GM12878 (cell line): ENCODE data around the gene WDR17. TPM values are rescaled to one million over a fixed set of nuclear protein-coding genes. Genes with fewer than 3 reads are reported as not detected.

Experiments used
- ATAC-seq: fragments of 200-7000 bp; cut with Tn5 transposase; 3 replicates; pipeline ENCODE4 v1.9.1; 2020; ENCODE audit warnings: mild to moderate bottlenecking, moderate library complexity
- BruUV-seq: library from RNA; stranded (reverse); fragments of 400-500 nt; replicated peaks from 2 replicates; lab custom pipeline; 2021; lab: Mats Ljungman, UMichigan
- CTCF ChIA-PET: fragments of 300-600 bp; sonication (Branson Sonifier 250); formaldehyde crosslinking; extraction: SDS; loops from one replicate; lab custom pipeline; 2021; ENCODE audit warnings: inconsistent platforms; lab: Yijun Ruan, JAX
- POLR2A ChIA-PET: fragments of 350-600 bp; formaldehyde crosslinking; extraction: SDS; loops from one replicate; lab custom pipeline; 2021; ENCODE audit warnings: inconsistent platforms; lab: Charles Lee
- RAD21 ChIA-PET: fragments of 300-600 bp; sonication (Branson Sonifier 250); formaldehyde crosslinking; loops from one replicate; lab custom pipeline; 2023; ENCODE audit warnings: antibody characterized with exemption; ENCODE audit not compliant: unreplicated experiment; lab: Charles Lee
- SMC1A ChIA-PET: fragments of 300-600 bp; sonication (Branson Sonifier 250); formaldehyde crosslinking; loops from one replicate; lab custom pipeline; 2023; ENCODE audit not compliant: unreplicated experiment, uncharacterized antibody; lab: Charles Lee
- DNase-seq: peaks from one replicate; pipeline ENCODE4 v3.0.0-alpha.2; 2011; ENCODE audit warnings: low read depth, low spot score
- FAIRE-seq: peaks from 3 replicates; lab custom pipeline; 2011; peaks lifted over from hg19 to GRCh38; lab: Jason Lieb, UNC
- H2AFZ ChIP-seq: 2 replicates; pipeline ENCODE4 v1.6.0; 2011; ENCODE audit warnings: low read depth, low read length, control low read depth; ENCODE audit not compliant: control insufficient read depth
- H3K27ac ChIP-seq: 2 replicates; pipeline ENCODE4 v1.5.1; 2011; ENCODE audit warnings: control low read depth; ENCODE audit not compliant: control insufficient read depth, insufficient read depth
- H3K27me3 ChIP-seq, 2 experiments: replicated peaks in 1 of 2; 2 replicates each; pipeline versions ENCODE4 v1.6.0 to v1.6.1; 2011; ENCODE audit warnings: low read length in 1 of 2; ENCODE audit not compliant: control insufficient read depth in 2 of 2, insufficient read depth in 2 of 2
- H3K36me3 ChIP-seq, 2 experiments: 2 replicates each; pipeline ENCODE4 v1.5.1; 2011; ENCODE audit warnings: low read length in 1 of 2; ENCODE audit not compliant: control insufficient read depth in 2 of 2, insufficient read depth in 2 of 2
- H3K4me1 ChIP-seq: 2 replicates; pipeline ENCODE4 v1.6.1; 2011; ENCODE audit warnings: mild to moderate bottlenecking, low read length, moderate library complexity, mixed read lengths; ENCODE audit not compliant: control insufficient read depth, insufficient read depth
- H3K4me2 ChIP-seq: 2 replicates; pipeline ENCODE4 v1.6.0; 2011; ENCODE audit warnings: control low read depth; ENCODE audit not compliant: control insufficient read depth, insufficient read depth
- H3K4me3 ChIP-seq: fragments of 200-600 bp; sonication (generic); 2 replicates; pipeline ENCODE4 v1.5.1; 2016
- H3K79me2 ChIP-seq: 2 replicates; pipeline ENCODE4 v1.6.0; 2011; ENCODE audit warnings: low read length; ENCODE audit not compliant: control insufficient read depth, insufficient read depth
- H3K9ac ChIP-seq: 2 replicates; pipeline ENCODE4 v1.8.0; 2011; ENCODE audit warnings: low read length, control low read depth, mixed read lengths; ENCODE audit not compliant: control insufficient read depth, insufficient read depth
- H3K9me3 ChIP-seq: replicated peaks from 3 replicates; pipeline ENCODE4 v1.5.1; 2011; ENCODE audit warnings: mild to moderate bottlenecking, low read length; ENCODE audit not compliant: control insufficient read depth, insufficient read depth
- H4K20me1 ChIP-seq: 2 replicates; pipeline ENCODE4 v1.6.0; 2011; ENCODE audit not compliant: control insufficient read depth, insufficient read depth
- HDAC6 ChIP-seq: fragments of 200-600 bp; sonication (generic); IDR thresholded peaks from one replicate; pipeline ENCODE4 v1.8.0; 2017; ENCODE audit warnings: antibody characterized with exemption; ENCODE audit not compliant: unreplicated experiment
- IRF3 ChIP-seq: fragments of 450-650 bp; IDR thresholded peaks from 2 replicates; pipeline ENCODE4 v1.6.1; 2014; ENCODE audit warnings: mild to moderate bottlenecking
- PBX3 ChIP-seq: IDR thresholded peaks from 2 replicates; pipeline ENCODE4 v1.6.1; 2011; ENCODE audit warnings: mild to moderate bottlenecking, low read depth, low read length, moderate library complexity; ENCODE audit not compliant: insufficient replicate concordance
- POLR2A ChIP-seq: IDR thresholded peaks from 2 replicates; pipeline ENCODE4 v1.6.1; 2011; ENCODE audit warnings: low read depth, mild to moderate bottlenecking, low read length
- POLR2AphosphoS2 ChIP-seq: IDR thresholded peaks from 2 replicates; pipeline ENCODE4 v1.6.1; 2011; ENCODE audit warnings: low read depth, mild to moderate bottlenecking, low read length, improper control_type of control experiment, moderate library complexity
- POLR2AphosphoS5 ChIP-seq: IDR thresholded peaks from 2 replicates; pipeline ENCODE4 v1.6.1; 2011; ENCODE audit warnings: mild to moderate bottlenecking, low read length, inconsistent platforms
- TAF1 ChIP-seq: IDR thresholded peaks from 2 replicates; pipeline ENCODE4 v1.6.1; 2011; ENCODE audit warnings: mild to moderate bottlenecking, low read depth, low read length, borderline replicate concordance
- in situ Hi-C: fragments of 300-500 bp; cut with MboI; formaldehyde crosslinking; loops from 9 replicates; pipeline ENCODE4 v1.14.3; 2018; ENCODE audit warnings: mixed read lengths
- intact Hi-C: fragments of 100-400 bp; cut with micrococcal nuclease; formaldehyde crosslinking; loops from one replicate; pipeline ENCODE4 v1.14.2; 2022; ENCODE audit not compliant: unreplicated experiment
- polyA plus RNA-seq, 11 experiments: library from polyadenylated mRNA; depleted of rRNA in 4 of 11; unstranded in 6 of 11; stranded (reverse) in 5 of 11; fragments of >200 nt; fragmentation: Nextera tagmentation in 4 of 11; fragmentation: Illumina TruSeq in 1 of 11; extraction: Ambion mirVana in 4 of 11; extraction: Trizol in 1 of 11; gene quantifications; 1 replicate in 1 of 11; 2 replicates in 10 of 11; pipeline versions ENCODE4 v1.2.1 to v1.2.3, GENCODE V29; 2011 to 2016; ENCODE audit warnings: inconsistent platforms in 2 of 11, missing spikeins in 2 of 11, low read depth in 1 of 11
- total RNA-seq, 4 experiments: library from RNA; depleted of rRNA in 3 of 4; stranded (reverse); fragments of >200 nt in 3 of 4; fragmentation: Illumina TruSeq in 1 of 4; extraction: Trizol in 1 of 4; gene quantifications; 2 replicates each; pipeline versions ENCODE4 v1.2.1 to v1.2.3, GENCODE V29; 2013 to 2021
- TF ChIP-seq, protein P1 (sequence below): fragments of 450-650 bp; formaldehyde crosslinking; IDR thresholded peaks from 2 replicates; pipeline ENCODE4 v1.4.0; 2020; ENCODE audit warnings: mild to moderate bottlenecking, moderate library complexity

The WDR17 gene
- total and polyA plus RNA-seq, 10 of the 15 experiments (the other 5 are each of a cell fraction or from before 2014, with no cell fraction given), result 0.43 to 3.8 (median 2.8) TPM

DNA sequence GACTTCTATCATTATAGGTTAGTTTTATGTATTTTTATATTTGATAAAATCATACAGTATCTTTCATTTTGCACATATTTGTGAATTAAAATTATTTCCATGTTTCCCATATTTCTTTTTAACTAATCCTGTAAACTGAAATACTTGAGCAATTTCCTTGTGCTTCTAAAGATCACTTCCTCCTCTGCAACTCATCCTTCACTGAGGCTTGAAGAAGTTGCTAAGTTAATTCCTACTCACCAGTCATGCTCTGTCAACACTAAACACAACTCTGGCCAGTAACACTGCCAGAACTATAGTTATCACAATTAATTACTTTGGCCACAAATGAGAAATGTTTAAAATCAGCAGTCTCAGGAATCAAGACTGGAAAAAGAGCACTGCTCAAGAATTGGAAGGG lies 123.0 kb downstream of the WDR17 start:
- H3K36me3 ChIP-seq, result no peaks in the 10 kb centered on the region
- no peak overlapping the region for H3K4me2 ChIP-seq
- no peaks in the 10 kb centered on the region for H3K4me1 ChIP-seq
- no peak overlapping the region for H3K9ac ChIP-seq
- intact Hi-C loops, result no loop called here
- BruUV-seq, result no TSS peak
- no peak for TF ChIP-seq POLR2AphosphoS5
- TF ChIP-seq TAF1, result no peak
- TF ChIP-seq PBX3, result no peak
- TF ChIP-seq, protein P1, sequence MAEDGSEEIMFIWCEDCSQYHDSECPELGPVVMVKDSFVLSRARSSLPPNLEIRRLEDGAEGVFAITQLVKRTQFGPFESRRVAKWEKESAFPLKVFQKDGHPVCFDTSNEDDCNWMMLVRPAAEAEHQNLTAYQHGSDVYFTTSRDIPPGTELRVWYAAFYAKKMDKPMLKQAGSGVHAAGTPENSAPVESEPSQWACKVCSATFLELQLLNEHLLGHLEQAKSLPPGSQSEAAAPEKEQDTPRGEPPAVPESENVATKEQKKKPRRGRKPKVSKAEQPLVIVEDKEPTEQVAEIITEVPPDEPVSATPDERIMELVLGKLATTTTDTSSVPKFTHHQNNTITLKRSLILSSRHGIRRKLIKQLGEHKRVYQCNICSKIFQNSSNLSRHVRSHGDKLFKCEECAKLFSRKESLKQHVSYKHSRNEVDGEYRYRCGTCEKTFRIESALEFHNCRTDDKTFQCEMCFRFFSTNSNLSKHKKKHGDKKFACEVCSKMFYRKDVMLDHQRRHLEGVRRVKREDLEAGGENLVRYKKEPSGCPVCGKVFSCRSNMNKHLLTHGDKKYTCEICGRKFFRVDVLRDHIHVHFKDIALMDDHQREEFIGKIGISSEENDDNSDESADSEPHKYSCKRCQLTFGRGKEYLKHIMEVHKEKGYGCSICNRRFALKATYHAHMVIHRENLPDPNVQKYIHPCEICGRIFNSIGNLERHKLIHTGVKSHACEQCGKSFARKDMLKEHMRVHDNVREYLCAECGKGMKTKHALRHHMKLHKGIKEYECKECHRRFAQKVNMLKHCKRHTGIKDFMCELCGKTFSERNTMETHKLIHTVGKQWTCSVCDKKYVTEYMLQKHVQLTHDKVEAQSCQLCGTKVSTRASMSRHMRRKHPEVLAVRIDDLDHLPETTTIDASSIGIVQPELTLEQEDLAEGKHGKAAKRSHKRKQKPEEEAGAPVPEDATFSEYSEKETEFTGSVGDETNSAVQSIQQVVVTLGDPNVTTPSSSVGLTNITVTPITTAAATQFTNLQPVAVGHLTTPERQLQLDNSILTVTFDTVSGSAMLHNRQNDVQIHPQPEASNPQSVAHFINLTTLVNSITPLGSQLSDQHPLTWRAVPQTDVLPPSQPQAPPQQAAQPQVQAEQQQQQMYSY (CRISPR knock-in tag), result no peak
- no peak for TF ChIP-seq HDAC6
- TF ChIP-seq IRF3, result no peak
- no peak for TF ChIP-seq POLR2A
- no peak for TF ChIP-seq POLR2AphosphoS2
- TF ChIP-seq, all 136 proteins: peak for 0
- ChIA-PET CTCF (no interaction called here), POLR2A (no interaction called here), RAD21 (no interaction called here), SMC1A (no interaction called here)
- H4K20me1 ChIP-seq, result no peaks in the 10 kb centered on the region
- H2AFZ ChIP-seq, result no peak overlapping the region
- in situ Hi-C loops, result no loop called here
- H3K9me3 ChIP-seq, result no peaks in the 10 kb centered on the region
- FAIRE-seq (no peak), DNase-seq (no peak), ATAC-seq (no peak)
- H3K27ac ChIP-seq, result no peak overlapping the region
- no peak overlapping the region for H3K4me3 ChIP-seq
- no peaks in the 10 kb centered on the region for H3K27me3 ChIP-seq
- no peaks in the 10 kb centered on the region for H3K79me2 ChIP-seq
